CD4-positive, alpha-beta T cell treated with Interleukin-21 for 1 hour (primary cell): ENCODE measurements around the gene TMEM121B.
"Not testable (repeated sequence)": the region's sequence is repeated elsewhere in the genome, so short reads cannot be mapped to it uniquely, and the experiment has no call there.

Experiments
- DNase-seq: peaks from one replicate; pipeline ENCODE4 v3.0.0-alpha.2; 2020

TMEM121B gene

DNA sequence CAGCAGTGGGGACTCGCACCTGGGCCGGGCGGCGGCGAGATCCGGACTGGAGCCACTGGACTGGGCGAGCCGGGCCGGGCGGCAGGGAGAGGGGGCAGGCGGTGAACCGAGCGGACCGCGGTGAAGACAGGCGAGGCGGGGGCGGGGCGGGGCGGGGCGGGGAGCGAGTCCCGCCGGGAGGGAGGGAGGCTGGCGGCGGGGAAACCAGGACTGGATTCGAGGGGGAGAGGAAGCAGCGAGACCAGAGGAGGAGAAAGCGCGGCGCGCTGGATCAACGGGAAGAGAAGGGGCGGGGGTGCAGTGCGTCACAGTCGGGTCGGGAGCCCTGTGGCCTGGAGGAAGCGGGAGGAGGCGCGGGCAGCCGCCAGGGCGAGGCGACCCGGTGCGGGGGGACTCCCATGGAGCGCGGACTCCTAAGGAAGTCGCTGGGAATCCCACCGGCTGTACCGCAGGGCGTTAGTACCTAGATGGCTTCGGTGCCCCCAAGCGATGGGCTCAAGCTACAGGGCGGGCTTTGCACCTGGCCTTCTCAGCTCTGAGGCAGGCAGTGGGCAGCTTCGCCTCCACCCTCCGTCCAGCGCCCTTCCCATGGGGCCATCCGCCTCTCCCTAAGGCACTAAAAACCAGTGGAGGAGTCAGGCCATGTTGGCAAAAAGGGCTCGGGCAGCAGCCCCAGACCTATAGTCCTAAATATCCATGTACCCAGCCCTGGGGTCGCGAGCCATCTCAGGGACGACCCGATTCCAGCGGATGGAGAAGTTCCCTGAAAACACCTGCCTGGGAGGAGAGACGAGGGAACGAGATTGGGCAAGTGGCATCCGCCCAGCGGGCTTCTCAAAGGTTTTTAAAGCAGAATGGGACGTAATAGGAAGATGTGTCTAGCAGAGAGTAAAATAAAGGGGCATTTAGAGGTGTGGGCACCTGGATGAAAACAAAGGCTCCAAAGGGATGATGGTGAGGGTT is at the start of gene TMEM121B:
Gene TMEM121B (minus strand): TSS at position 128 of the 963 bp plus-strand sequence. CDS start 233 bp downstream, outside the sequence.
- DNase-seq, result no peak

DNA sequence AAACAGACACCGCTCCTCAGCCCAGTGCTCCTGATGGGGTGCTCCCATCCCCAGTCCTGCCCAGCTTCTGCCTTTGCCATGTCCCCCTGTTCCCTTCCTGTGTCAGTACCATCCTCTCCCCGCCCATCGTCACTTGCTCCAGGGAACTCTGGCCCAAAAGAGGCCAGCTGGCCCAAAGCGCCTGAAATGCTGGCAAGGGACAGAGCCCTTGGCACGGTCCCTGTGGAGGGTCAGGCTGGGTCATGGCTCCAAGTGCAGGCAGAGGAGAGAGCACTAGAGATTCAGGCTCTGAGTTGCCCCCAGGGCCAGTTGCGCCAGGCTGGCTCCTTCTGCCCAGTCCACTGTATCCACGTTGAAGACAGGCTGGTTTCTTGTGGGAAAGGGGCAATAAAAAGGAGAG is 46.3 kb upstream of the TMEM121B start:
- DNase-seq, result no peak

DNA sequence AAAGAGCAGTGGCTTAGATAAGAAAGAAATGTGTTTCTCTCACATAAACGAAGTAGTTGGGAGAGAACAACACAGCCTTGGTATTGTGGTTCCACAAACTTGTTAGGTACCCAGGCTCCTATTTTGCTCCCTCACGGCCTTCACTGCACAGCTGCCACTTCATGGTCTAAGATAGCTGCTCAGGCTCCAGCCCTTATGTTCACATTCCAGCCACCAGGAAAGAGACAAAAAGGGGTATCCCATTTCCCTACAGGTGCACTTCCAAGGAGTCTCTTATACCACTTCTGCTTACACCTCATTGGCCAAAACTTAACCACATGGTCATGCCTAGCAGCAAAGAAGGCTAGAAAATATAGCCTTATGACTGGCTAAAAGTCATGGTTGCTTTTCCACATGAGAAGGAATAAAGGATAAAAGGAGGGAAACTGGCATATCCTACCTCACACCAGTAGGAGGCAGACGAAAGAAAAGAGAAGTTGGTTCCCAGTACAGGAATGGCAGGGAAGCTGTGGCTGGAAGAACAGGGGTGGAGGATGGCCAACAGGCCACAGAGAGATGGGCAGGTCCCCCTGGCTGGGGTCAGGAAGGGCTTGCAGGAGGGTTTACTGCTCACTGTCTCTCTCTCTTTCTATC is 43.3 kb upstream of the TMEM121B start:
- DNase-seq, result no peak

DNA sequence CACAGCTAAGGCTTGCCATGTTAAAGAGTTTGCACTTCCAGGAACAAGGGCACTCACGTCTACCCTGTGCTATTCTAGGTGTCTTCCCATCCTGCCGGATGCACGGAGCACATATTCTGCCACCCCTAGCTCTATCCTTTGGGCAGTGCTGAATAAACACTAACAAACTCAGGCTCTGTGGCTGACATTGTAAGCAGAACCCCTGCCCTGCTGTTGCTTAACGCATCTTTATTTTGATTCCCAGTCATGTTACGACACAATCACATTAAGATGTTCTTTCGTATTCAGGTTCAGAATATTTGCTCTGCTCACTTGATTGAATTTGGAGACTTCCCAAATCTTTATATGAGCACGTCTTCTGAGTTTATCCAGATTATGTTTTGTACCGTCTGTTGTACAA is 41.6 kb upstream of the TMEM121B start:
- no peak for DNase-seq

DNA sequence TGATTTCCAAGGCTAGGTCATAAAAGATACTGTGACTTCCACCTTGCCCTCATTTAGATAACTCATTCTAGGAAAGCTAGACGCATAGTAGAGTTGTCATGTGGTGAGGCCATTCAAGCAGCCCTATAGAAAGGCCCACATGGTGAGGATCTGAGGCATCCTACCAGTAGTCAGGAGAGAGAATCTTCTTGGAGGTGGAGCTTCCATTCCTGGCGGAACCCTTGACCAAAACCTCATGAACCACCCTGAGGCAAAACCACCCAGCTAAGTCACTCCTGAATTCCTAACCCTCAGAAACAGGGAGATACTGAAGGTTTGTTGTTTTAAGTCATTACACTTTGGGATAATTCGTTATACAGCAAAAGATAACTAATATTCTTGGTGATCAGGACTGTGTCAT is 40.8 kb upstream of the TMEM121B start:
- no peak for DNase-seq

DNA sequence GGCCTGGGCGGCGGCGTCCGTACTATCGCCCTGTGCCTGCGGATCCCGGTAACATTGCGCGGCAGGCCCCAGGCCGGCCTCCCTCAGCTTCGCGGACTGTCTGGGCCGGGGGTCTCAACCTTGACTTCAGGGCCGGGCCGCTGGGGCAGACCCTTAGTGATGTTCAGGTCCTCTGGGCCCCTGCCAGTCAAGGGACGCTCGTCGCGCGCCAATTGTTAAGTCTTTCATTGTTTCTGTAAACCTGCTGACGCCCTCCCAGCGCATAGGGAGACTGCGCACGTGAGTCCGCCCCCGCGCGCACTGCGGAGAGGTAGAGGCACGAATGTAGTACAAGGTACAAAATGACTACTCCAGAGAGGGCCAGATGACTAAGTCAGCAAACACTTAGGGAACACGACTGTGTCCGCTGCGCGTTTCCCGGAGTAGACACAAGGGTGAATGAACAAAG is 38.4 kb upstream of the TMEM121B start:
- peak; percentile 34 for DNase-seq

DNA sequence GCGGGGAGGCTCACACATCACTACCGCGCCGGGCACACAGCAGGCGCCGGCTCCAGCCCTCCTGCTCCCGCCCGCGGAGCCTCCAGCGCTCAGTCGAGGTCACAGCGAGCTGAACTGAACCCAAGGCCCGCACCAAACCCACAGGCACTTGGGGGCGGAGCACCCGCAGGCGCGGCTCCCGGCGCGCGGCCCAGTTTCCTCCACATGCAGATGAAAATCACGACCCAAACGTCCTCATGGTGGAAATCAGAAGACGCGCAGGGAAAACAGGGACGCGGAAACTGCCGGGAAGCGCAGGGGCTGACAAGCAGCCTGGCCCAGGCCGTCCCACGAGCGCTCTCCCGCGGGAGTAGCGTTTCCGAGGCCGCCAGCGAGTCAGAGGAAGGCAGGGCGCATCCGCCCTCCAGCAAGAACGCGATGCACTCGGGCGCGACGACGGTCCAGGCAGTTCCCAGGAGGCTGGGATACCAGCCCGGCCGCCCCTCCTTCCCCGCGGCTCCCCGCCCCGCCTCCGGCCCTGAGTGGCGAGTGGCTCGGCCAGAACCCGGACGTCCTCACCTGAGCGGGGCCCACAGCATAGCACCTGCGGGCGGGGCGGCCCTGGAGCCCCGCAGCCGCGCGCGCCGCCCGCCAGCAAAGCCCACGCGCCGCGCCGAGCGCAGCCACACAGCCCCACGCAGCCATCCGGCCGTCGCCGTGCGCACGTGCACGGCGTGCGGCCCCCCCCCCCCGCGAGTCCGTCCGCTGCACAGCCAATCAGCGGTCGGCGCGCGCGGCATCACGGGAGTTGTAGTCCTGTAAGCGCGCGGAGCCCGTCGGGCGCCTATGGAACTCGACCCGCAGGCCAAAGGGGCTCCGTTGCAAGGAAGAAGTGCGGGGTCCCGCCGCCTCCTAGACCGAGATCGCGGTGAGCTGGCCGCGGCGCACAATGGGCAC is 37.7 kb upstream of the TMEM121B start, which contains the start of gene HDHD5:
Gene HDHD5 (minus strand): TSS at position 710 of the 936 bp plus-strand sequence. CDS start 26 bp downstream, at position 684.
- DNase-seq, result peak; percentile 90

DNA sequence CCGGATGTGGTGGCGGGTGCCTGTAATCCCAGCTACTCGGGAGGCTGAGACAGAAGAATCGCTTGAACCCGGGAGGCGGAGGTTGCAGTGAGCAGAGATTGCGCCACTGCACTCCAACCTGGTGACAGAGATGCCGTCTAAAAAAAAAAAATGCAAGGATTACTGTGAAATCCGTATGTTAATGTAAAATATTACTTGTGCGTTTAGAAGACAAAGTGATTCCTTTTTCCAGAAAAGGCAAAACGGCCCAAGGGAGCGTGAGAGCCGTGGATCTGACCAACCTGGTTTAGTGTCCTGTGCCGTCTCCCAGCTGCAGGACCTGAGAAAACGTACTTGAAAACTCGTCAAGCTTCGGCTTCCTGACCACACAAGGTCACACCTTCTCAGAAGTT is 37.0 kb upstream of the TMEM121B start:
- no peak for DNase-seq

DNA sequence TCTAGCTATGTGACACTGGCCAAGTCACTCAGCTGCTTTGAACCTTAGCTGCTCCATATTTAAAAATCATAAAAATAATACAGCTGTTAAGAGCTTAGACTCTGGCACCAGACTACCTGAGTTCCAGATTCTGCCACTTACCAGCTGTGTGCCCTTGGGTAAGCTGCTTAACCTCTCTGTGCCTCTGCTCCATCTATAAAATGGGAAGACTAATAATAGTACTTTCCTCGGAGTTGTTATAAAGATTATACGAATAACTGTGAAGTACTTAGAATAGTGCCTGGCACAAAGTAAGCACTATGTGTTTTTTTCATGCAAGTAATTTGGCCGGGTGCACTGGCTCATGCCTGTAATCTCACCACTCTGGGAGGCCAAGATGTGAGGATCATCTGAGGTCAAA is 36.6 kb upstream of the TMEM121B start:
- no peak for DNase-seq

DNA sequence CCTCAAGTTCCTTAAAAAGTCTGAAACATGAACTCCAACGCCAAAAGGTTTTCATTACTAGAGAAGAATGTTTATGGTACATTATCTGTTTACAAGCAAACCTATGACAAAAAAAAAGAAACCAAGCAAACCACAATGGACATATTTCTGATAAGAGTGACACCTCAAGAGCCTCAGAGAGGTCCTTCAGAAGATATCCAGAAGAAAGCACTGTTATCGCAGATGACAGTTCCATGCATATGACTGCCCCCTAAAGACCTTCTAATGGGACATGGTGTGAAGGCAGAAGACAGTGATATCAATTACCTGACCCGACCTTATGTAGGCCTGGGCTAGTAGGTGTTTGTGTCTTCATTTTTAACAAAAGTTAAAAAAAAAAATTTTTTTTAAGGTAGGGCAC is 34.8 kb upstream of the TMEM121B start:
- DNase-seq, result no peak

DNA sequence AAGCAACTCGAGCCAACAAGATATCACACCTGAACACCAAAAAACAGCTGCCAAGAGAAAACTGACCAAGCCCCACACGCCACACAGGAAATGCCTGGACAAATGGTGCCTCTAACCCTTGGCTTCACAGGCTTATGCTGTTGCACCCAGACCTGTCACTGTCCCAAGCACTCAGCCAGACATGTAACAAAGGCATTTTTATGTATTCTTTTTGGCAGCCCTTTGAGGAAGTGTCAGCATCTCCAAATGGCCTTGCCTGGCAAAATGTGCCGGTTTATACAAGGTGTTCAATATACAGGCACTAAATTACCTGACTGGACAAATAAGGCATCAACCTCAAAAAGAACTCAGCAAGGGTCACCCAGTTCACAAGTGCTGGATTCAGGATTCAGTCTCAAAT is 31.8 kb upstream of the TMEM121B start:
- no peak for DNase-seq

DNA sequence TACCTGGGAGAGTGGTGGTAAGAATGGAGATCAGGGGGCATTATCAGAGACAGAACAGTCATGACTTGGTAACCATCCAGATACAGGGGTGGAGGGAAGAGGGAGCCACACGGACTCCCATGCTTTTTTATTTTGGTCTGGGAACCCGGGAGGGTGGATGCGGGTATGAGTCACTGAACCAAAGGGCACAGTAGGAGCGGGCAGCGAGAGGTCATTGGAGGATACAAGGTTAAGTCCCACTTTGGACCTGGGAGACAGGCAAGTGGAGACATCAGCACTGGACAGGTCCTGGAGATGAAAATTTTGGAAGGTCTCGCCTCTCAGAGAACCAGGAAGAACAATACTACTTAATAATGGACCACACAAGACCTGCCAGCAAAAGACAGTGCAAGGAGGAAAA is 31.2 kb upstream of the TMEM121B start:
- DNase-seq, result no peak

DNA sequence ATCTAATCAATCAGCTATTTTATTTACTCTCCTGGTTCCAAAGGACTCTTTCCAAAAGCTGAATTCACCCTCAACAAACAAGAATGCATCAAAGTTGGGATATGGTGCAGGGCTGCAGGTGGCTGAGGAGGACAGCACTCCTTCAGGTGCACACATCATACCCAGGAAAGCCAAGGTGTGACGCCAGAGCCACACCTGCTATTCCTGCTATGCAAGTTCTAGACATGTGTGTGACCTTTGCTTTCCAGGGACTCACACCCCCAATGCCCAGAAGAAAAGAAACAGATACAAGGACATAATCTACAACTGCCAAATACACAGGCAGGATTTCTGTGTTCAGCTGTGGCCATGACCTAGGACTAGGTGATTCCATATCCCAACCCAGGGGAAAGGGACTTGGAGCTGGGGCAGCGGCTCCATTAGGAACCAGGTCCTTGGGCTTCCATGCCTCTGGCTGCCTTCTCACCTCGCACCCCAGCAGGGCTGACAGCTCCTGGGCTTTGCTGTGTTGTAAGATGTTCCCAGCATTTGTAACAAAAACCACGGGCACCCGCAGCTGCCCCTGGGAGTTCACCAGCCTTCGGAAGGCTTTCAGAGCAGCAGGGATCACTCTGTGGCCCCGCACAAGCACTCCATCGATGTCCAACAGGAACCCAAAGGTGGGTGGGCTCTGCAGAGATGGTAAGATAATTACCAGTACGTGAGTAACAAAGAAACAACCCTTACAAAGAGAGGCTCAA is 28.1 kb upstream of the TMEM121B start:
- no peak for DNase-seq

DNA sequence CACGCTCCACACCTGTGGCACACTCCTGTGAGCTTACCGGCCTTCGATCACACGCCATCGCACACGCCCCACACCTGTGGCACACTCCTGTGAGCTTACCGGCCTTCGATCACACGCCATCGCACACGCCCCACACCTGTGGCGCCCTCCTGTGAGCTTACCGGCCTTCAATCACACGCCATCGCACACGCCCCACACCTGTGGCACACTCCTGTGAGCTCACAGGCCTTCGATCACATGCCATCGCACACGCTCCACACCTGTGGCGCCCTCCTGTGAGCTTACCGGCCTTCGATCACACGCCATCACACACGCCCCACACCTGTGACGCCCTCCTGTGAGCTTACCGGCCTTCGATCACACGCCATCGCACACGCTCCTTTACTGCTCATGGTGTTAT is 26.3 kb upstream of the TMEM121B start:
- DNase-seq, result not testable (repeated sequence)

DNA sequence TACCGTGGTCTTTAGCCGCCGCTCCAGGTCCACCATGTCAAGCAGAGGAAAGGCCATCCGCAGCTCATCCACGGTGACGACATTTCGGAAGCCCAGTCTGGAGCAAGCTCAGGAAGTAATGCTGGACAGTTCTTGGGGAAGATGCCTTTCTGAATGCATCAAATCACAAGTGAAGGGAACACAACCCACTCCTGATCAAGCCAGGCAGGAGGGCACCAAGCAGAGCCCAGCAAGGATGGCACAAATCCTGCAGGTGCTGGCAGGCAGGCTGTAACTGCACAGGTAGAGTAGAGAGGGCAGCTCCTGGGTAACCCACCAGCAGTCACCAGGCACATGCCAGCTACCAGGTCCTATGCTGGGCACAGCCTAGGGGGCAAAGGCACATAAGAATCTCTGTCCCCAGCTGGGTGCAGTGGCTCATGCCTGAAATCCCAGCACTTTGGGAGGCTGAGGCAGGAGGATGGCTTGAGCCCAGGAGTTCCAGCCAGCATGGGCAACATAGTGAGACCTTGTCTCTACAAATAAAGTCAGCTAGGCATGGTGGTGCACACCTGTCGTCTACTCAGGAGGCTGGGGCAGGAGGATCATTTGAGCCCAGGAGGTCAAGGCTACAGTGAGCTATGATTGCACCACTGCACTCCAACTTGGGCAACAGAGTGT is 24.0 kb upstream of the TMEM121B start:
- DNase-seq, result no peak

DNA sequence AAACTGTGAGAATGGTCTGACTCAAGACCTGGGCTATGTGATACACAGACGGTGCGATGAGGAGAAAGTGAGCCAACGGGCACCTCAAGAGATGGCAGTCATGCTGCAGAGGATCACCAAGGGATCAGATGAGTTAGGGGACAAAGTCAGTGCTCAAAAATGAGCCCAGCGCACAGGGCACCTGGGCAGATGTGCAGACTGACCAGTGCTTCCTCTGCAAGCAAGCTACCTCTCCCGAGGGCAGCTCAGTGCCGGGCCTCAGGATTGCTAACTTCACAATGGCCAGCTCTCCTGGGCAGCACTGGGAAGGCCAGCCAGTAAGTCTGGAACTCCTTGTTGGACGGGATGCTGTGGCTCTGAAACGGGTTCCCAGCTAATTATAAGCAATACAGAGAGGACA is 22.7 kb upstream of the TMEM121B start:
- DNase-seq, result no peak

DNA sequence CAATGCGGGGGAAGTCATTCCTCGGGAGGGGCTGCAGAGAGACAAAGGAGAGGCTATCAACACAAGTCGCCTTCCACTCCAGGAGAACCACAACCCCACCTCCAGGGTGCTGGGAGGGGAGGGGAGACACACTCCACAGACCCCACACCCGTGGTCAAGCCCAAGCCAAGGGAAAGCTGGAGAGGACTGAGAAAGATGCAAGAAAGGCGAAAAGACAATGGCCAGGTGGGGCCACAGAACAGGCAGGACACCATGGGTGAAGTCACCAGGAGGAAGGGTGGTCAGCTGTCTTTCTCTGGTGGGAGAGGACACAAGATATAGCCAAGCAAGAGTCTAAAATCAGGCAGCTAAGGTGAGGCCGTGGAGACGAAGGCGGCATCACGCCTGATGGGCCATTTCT is 21.9 kb upstream of the TMEM121B start:
- DNase-seq, result no peak

DNA sequence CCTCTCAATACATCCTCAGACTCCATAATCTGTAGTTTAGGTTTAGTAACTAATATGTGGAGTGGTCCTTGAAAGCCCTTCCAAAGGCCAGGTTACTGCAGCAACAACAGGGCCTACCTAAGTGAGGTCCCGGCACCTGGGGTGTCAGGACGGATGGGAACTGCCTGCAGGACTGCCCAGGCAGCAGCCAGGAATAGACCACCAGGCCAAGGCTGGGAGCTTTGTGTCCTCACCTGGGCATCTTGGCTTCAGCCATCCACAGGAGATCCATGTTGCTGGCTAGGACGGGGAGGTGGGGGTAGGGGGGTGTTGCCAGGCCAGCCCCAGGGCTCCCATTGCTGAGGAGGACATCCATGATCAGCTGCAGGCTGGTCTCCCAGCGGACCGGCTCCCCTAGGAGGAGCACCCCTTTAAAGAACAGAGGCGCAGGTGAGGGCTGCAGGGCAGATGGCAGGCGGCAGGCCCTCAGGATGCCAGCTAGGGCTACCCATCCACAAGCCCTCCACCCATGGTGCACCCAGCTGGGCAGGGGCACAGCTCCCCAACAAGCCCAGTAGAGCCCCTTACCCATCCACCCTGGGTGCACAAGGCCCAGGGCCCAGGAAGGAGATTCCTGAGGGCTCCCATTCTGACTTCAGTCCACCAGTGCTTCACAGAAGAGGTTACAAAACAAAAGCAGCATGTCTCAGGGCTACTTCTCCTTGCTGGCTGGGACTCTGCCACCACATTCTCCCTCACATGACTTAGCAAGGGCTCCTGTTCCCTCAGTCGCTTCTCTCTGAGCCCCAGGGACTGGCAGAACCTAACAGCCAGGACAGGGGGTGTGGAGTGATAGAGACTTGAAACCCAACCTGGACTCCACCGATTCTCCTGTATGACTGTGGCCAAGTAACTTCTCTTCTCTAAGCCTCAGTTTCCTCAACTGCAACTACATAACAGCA is 19.9 kb upstream of the TMEM121B start:
- no peak for DNase-seq

DNA sequence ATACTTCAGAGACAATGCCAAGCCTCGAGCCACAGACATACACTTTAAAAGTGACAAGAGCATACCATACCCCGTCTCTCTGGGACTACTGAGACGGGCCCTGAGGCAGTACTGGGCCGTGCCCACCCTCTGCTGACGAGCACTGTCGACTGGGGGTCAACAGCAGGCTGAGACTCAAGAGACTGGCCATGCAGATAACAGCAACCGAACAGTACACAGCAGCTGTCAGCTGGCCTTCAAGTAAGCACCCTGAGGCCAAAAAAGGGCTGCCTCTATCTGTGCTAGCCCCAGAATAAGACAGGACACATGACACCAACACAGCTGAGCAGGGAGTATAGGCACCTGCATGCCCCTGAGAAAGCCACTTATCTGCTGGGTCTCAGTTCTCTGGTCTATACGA is 18.9 kb upstream of the TMEM121B start:
- no peak for DNase-seq

DNA sequence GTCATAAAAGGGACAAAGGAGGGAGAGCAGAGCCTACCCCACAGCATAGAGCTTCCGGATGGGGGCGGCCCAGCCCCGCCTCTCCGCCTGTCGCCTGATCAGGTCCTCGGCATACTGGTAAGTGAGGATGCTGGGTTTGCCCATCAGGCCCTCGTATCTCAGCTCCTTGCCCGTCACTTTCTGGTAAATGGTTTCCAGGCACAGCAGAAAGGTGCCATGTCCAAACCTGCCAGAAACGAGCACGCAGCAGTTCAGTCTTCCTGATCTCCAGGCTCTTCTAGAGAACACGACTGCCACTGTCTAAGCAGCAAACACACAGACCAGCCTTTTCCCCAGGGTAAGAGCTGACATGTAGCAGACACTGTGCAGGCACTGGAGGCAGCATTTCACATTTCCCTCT is 17.4 kb upstream of the TMEM121B start:
- no peak for DNase-seq
